Astrocyte of the spinal cord (primary cell): ENCODE measurements around the gene UBXN2A.

Source experiments
- DNase-seq: peaks from one replicate; pipeline ENCODE4 v3.0.0; 2011; ENCODE audit warnings: low read depth, low spot score
- H3K4me3 ChIP-seq: 2 replicates; pipeline ENCODE4 v1.5.1; 2011; ENCODE audit warnings: low read depth, mild to moderate bottlenecking, low read length, moderate library complexity
- CTCF ChIP-seq: IDR thresholded peaks from 2 replicates; pipeline ENCODE4 v1.5.1; 2012; ENCODE audit warnings: low read depth, mild to moderate bottlenecking, low read length, inconsistent platforms
- in situ Hi-C: cut with HindIII; loops from 2 replicates; pipeline ENCODE4 v1.10.0; 2017; ENCODE audit warnings: low sequenced_read_pairs

UBXN2A gene

GRCh38 chr2:23939987-23940717 lies at the start of gene UBXN2A:
Gene UBXN2A (plus strand): TSS chr2:23940463. CDS start chr2:23958315, 17,852 bp downstream.
- DNase-seq: peak; percentile 75
- in situ Hi-C loops: no loop called here
- no peak for TF ChIP-seq CTCF
- H3K4me3 ChIP-seq: peak within 1 kb of the TSS; percentile 72

- DNase-seq: no peak
- no peak for TF ChIP-seq CTCF
- no peak overlapping the region for H3K4me3 ChIP-seq
- in situ Hi-C loops: no loop called here
Measured at GRCh38 chr2:23900133-23900532, 40.1 kb upstream of the UBXN2A start.

GRCh38 chr2:23900541-23901322 lies 39.5 kb upstream of the UBXN2A start:
- peak; percentile 84 for DNase-seq
- TF ChIP-seq CTCF: no peak
- no peak overlapping the region for H3K4me3 ChIP-seq
- in situ Hi-C loops: no loop called here

- in situ Hi-C loops: no loop called here
- peak; percentile 22 for DNase-seq
- H3K4me3 ChIP-seq: no peak overlapping the region
- TF ChIP-seq CTCF: no peak
Measured at GRCh38 chr2:23901966-23902846, 38.1 kb upstream of the UBXN2A start.

GRCh38 chr2:23903034-23903433 lies 37.2 kb upstream of the UBXN2A start:
- H3K4me3 ChIP-seq: no peak overlapping the region
- no peak for TF ChIP-seq CTCF
- DNase-seq: no peak
- in situ Hi-C loops: no loop called here

- no peak overlapping the region for H3K4me3 ChIP-seq
- no peak for TF ChIP-seq CTCF
- no peak for DNase-seq
- in situ Hi-C loops: no loop called here
Measured at GRCh38 chr2:23904215-23904614, 36.0 kb upstream of the UBXN2A start.
